H9 (cell line): Measurements from ENCODE around the gene TMEM178B. TPM values are rescaled to one million over a fixed set of nuclear protein-coding genes. Genes with fewer than 3 reads are reported as not detected.

Source experiments
- DNase-seq: peaks from one replicate; pipeline ENCODE4 v3.0.0-alpha.2; 2017
- H2AFZ ChIP-seq: one replicate; pipeline ENCODE4 v1.6.1; 2013; ENCODE audit warnings: mild to moderate bottlenecking, low read length, control low read depth, moderate library complexity
- H2AK5ac ChIP-seq: 2 replicates; pipeline ENCODE4 v1.6.1; 2013; ENCODE audit warnings: low read length, control low read depth, mixed read lengths; ENCODE audit not compliant: insufficient read length
- H2BK120ac ChIP-seq: one replicate; pipeline ENCODE4 v1.6.1; 2013; ENCODE audit warnings: low read depth, mild to moderate bottlenecking, low read length, control low read depth, inconsistent platforms; ENCODE audit not compliant: poor library complexity, severe bottlenecking
- H2BK12ac ChIP-seq: 2 replicates; pipeline ENCODE4 v1.6.1; 2013; ENCODE audit warnings: low read length, control low read depth, mixed read lengths, low read depth; ENCODE audit not compliant: insufficient read length
- H2BK15ac ChIP-seq: 2 replicates; pipeline ENCODE4 v1.6.1; 2013; ENCODE audit warnings: low read depth, low read length, control low read depth
- H2BK20ac ChIP-seq: one replicate; pipeline ENCODE4 v1.6.1; 2013; ENCODE audit warnings: low read depth, mild to moderate bottlenecking, low read length, control low read depth, inconsistent platforms; ENCODE audit not compliant: poor library complexity, severe bottlenecking
- H2BK5ac ChIP-seq: 2 replicates; pipeline ENCODE4 v1.6.1; 2013; ENCODE audit warnings: low read length, control low read depth, mixed read lengths; ENCODE audit not compliant: insufficient read length
- H3K14ac ChIP-seq: 2 replicates; pipeline ENCODE4 v1.6.1; 2013; ENCODE audit warnings: low read length, control low read depth; ENCODE audit not compliant: insufficient read depth
- H3K18ac ChIP-seq: 2 replicates; pipeline ENCODE4 v1.6.1; 2013; ENCODE audit warnings: low read depth, mild to moderate bottlenecking, mixed read lengths, low read length, control low read depth; ENCODE audit not compliant: insufficient read length
- H3K23ac ChIP-seq: 2 replicates; pipeline ENCODE4 v1.6.1; 2013; ENCODE audit warnings: low read length, control low read depth, mixed read lengths, low read depth; ENCODE audit not compliant: insufficient read length
- H3K23me2 ChIP-seq: 2 replicates; pipeline ENCODE4 v1.6.1; 2013; ENCODE audit warnings: low read depth, mild to moderate bottlenecking, mixed read lengths, low read length, control low read depth; ENCODE audit not compliant: insufficient read length, poor library complexity, severe bottlenecking
- H3K27ac ChIP-seq: 2 replicates; pipeline ENCODE4 v1.5.1; 2013; ENCODE audit warnings: low read length, control low read depth, mixed read lengths, low read depth; ENCODE audit not compliant: insufficient read length
- H3K27me3 ChIP-seq: 2 replicates; pipeline ENCODE4 v1.6.1; 2013; ENCODE audit warnings: low read length, control low read depth, inconsistent platforms; ENCODE audit not compliant: insufficient read depth
- H3K4ac ChIP-seq: 2 replicates; pipeline ENCODE4 v1.6.1; 2013; ENCODE audit warnings: low read depth, mild to moderate bottlenecking, control low read depth, inconsistent platforms, low read length, moderate library complexity
- H3K4me1 ChIP-seq: 2 replicates; pipeline ENCODE4 v1.6.1; 2013; ENCODE audit warnings: low read length, control low read depth, inconsistent platforms; ENCODE audit not compliant: insufficient read depth
- H3K4me2 ChIP-seq: 2 replicates; pipeline ENCODE4 v1.6.1; 2013; ENCODE audit warnings: low read length, control low read depth, mixed read lengths; ENCODE audit not compliant: insufficient read length, insufficient read depth
- H3K56ac ChIP-seq: 2 replicates; pipeline ENCODE4 v1.6.1; 2013; ENCODE audit warnings: low read depth, mild to moderate bottlenecking, mixed read lengths, low read length, control low read depth; ENCODE audit not compliant: insufficient read length
- H3K79me1 ChIP-seq: 2 replicates; pipeline ENCODE4 v1.6.1; 2013; ENCODE audit warnings: low read depth, mild to moderate bottlenecking, moderate library complexity, low read length, control low read depth, inconsistent platforms; ENCODE audit not compliant: insufficient read depth, poor library complexity, severe bottlenecking
- H3K79me2 ChIP-seq: 2 replicates; pipeline ENCODE4 v1.6.1; 2013; ENCODE audit warnings: low read length, control low read depth, inconsistent platforms; ENCODE audit not compliant: insufficient read depth
- H3K9ac ChIP-seq: 2 replicates; pipeline ENCODE4 v1.6.1; 2013; ENCODE audit warnings: low read length, control low read depth, mixed read lengths; ENCODE audit not compliant: insufficient read length; ENCODE audit errors: extremely low read depth
- H3K9me3 ChIP-seq: one replicate; pipeline ENCODE4 v1.6.1; 2013; ENCODE audit warnings: low read depth, low read length, inconsistent platforms; ENCODE audit not compliant: control insufficient read depth
- H3T11ph ChIP-seq: one replicate; pipeline ENCODE4 v1.6.1; 2013; ENCODE audit warnings: mild to moderate bottlenecking, low read length, control low read depth, inconsistent platforms
- H4K20me1 ChIP-seq: one replicate; pipeline ENCODE4 v1.6.1; 2013; ENCODE audit not compliant: control insufficient read depth, insufficient read length, insufficient read depth
- H4K5ac ChIP-seq: 2 replicates; pipeline ENCODE4 v1.6.1; 2013; ENCODE audit warnings: low read depth, mild to moderate bottlenecking, mixed read lengths, low read length, control low read depth; ENCODE audit not compliant: insufficient read length
- H4K8ac ChIP-seq: replicated peaks from 2 replicates; pipeline ENCODE4 v1.6.1; 2013; ENCODE audit warnings: low read length, control low read depth, mixed read lengths, low read depth; ENCODE audit not compliant: insufficient read length
- H4K91ac ChIP-seq: 2 replicates; pipeline ENCODE4 v1.6.1; 2013; ENCODE audit warnings: low read depth, mild to moderate bottlenecking, moderate library complexity, mixed read lengths, low read length, control low read depth; ENCODE audit not compliant: insufficient read length
- H3K27ac Mint-ChIP-seq, 3 experiments: 2 replicates in 2 of 3; 3 replicates in 1 of 3; pipeline ENCODE4 v1.8.0; 2020 to 2021; ENCODE audit warnings: mixed read lengths in 3 of 3, mild to moderate bottlenecking in 1 of 3, moderate library complexity in 1 of 3
- H3K27me3 Mint-ChIP-seq: 2 replicates; pipeline ENCODE4 v1.8.0; 2021; ENCODE audit warnings: low read depth, mild to moderate bottlenecking, moderate library complexity, mixed read lengths
- H3K36me3 Mint-ChIP-seq, 3 experiments: 2 replicates in 2 of 3; 3 replicates in 1 of 3; pipeline ENCODE4 v1.8.0; 2020 to 2021; ENCODE audit warnings: low read depth in 3 of 3, mixed read lengths in 3 of 3; ENCODE audit not compliant: insufficient read depth in 1 of 3
- H3K4me1 Mint-ChIP-seq, 2 experiments: 2 replicates each; pipeline ENCODE4 v1.8.0; 2020; ENCODE audit warnings: mixed read lengths in 2 of 2
- H3K4me3 Mint-ChIP-seq, 2 experiments: 2 replicates in 1 of 2; 3 replicates in 1 of 2; pipeline ENCODE4 v1.8.0; 2020 to 2021; ENCODE audit warnings: mild to moderate bottlenecking in 2 of 2, mixed read lengths in 2 of 2, moderate library complexity in 1 of 2
- H3K9me3 Mint-ChIP-seq, 2 experiments: 2 replicates in 1 of 2; 3 replicates in 1 of 2; pipeline ENCODE4 v1.8.0; 2020; ENCODE audit warnings: mild to moderate bottlenecking in 2 of 2, mixed read lengths in 2 of 2, moderate library complexity in 1 of 2
- CTCF ChIP-seq: fragments of 200-600 bp; sonication (generic); conservative IDR thresholded peaks from 3 replicates; pipeline ENCODE4 v1.8.0; 2021; ENCODE audit warnings: antibody characterized with exemption, mild to moderate bottlenecking
- WGBS: extraction: QIAGEN DNeasy Blood & Tissue Kit; methylation state at CpG from one replicate; pipeline ENCODE4 v1.1.7; 2013; ENCODE audit warnings: missing lambda C conversion rate, low lambda C conversion rate, mixed read lengths; ENCODE audit not compliant: insufficient read length; ENCODE audit errors: extremely low coverage; 5-methylcytosine and 5-hydroxymethylcytosine counted together
- total RNA-seq: library from RNA; stranded (reverse); gene quantifications from 2 replicates; pipeline ENCODE4 v1.2.1, GENCODE V29; 2021

The TMEM178B gene
- total RNA-seq, 1 experiment from 2014 or later = 11.3 TPM

GRCh38 chr7:141291541-141291940 lies 217.7 kb downstream of the TMEM178B start:
- Histone ChIP-seq H2BK15ac (no peak overlapping the region), H3K56ac (no peak overlapping the region)

More at GRCh38 chr7:141291541-141291940, 217.7 kb downstream of the TMEM178B start:
- Histone ChIP-seq H3K9ac (no peak overlapping the region), H3K18ac (no peak overlapping the region), H2BK12ac (no peak overlapping the region), H3K79me1 (no peaks in the 10 kb centered on the region), H3K27me3 (no peaks in the 10 kb centered on the region), H3K23me2 (no peaks in the 10 kb centered on the region), H3K4me1 (peaks cover 3% of the 10 kb centered on the region; the same call in 1 of the 2 replicates), H3T11ph (no peak overlapping the region), H2AFZ (no peak overlapping the region), H3K27ac (no peak overlapping the region), H3K79me2 (no peaks in the 10 kb centered on the region), H3K4me2 (no peak overlapping the region), H3K14ac (no peak overlapping the region), H3K23ac (no peak overlapping the region), H2AK5ac (no peak overlapping the region), H4K8ac (no peak overlapping the region), H4K5ac (no peak overlapping the region), H2BK20ac (no peak overlapping the region), H2BK5ac (no peak overlapping the region), H3K9me3 (no peaks in the 10 kb centered on the region), H4K91ac (no peak overlapping the region), H4K20me1 (no peaks in the 10 kb centered on the region), H2BK120ac (no peak overlapping the region), H3K4ac (no peak overlapping the region)
- TF ChIP-seq CTCF = no peak
- Mint-ChIP-seq H3K4me1 (peaks cover 24 to 37% of the 10 kb centered on the region in 2 experiments), H3K9me3 (no peaks in the 10 kb centered on the region), H3K27ac (no peak overlapping the region), H3K4me3 (no peak overlapping the region), H3K27me3 (no peaks in the 10 kb centered on the region), H3K36me3 (no peaks in the 10 kb centered on the region)
- no CpG with 5 or more reads among the region's 2 CpGs for WGBS
- DNase-seq = no peak
